ENCODE results near the gene PCDHB14. TPM values are rescaled to one million over a fixed set of nuclear protein-coding genes. Genes with fewer than 3 reads are reported as not detected.

Gene PCDHB14
- total RNA-seq, 3 donors from 2014 or later (not counting 1 experiment from before 2014, with no cell fraction given), result not detected

DNA sequence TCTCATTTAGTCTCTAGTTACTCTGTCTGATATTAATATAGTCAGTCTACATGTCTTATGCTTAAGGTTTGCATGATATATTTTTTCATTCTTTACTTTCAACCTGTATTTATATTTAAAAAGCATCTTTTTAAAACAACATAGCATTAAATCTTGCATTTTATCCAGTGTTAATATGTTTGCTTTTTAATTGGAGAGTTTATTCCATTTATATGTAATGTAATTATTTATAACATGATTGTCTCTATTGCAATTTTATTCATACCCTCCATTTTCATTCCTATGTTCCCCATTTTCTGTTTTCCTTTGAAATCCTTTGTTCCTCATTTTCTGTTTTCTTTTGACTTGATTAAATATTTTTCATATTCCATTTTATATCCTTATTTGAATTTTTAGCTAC, 35.3 kb downstream of the PCDHB14 start:
- H3K36me3 Mint-ChIP-seq, result peaks cover 48% of the 10 kb centered on the region
- TF ChIP-seq, protein P1, sequence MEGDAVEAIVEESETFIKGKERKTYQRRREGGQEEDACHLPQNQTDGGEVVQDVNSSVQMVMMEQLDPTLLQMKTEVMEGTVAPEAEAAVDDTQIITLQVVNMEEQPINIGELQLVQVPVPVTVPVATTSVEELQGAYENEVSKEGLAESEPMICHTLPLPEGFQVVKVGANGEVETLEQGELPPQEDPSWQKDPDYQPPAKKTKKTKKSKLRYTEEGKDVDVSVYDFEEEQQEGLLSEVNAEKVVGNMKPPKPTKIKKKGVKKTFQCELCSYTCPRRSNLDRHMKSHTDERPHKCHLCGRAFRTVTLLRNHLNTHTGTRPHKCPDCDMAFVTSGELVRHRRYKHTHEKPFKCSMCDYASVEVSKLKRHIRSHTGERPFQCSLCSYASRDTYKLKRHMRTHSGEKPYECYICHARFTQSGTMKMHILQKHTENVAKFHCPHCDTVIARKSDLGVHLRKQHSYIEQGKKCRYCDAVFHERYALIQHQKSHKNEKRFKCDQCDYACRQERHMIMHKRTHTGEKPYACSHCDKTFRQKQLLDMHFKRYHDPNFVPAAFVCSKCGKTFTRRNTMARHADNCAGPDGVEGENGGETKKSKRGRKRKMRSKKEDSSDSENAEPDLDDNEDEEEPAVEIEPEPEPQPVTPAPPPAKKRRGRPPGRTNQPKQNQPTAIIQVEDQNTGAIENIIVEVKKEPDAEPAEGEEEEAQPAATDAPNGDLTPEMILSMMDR (IDR thresholded peaks at IDR 0.05), result no peak
- Histone ChIP-seq H3K27me3 (ENCODE audit: control insufficient read depth, insufficient read depth, low read length) (no peaks in the 10 kb centered on the region), H3K27ac (ENCODE audit: low read length) (no peak overlapping the region), H3K9me3 (ENCODE audit: control insufficient read depth, insufficient read depth, low read length) (peaks cover 46% of the 10 kb centered on the region), H3K36me3 (ENCODE audit: control insufficient read depth, insufficient read depth, low read length) (no peaks in the 10 kb centered on the region), H3K4me1 (ENCODE audit: control insufficient read depth, insufficient read depth, low read length) (no peaks in the 10 kb centered on the region), H3K4me3 (ENCODE audit: low read length) (no peak overlapping the region)
- no peak for DNase-seq
- H3K27ac Mint-ChIP-seq, result no peak overlapping the region
- no peaks in the 10 kb centered on the region for H3K4me1 Mint-ChIP-seq
- intact Hi-C loops (cut with micrococcal nuclease), result no loop called here
- H3K9me3 Mint-ChIP-seq, result peaks cover 5 to 27% of the 10 kb centered on the region in 2 donors
- no peak for ATAC-seq
- H3K27me3 Mint-ChIP-seq (ENCODE audit: low read depth in 2 of 2), result no peaks in the 10 kb centered on the region
- H3K4me3 Mint-ChIP-seq, result no peak overlapping the region

DNA sequence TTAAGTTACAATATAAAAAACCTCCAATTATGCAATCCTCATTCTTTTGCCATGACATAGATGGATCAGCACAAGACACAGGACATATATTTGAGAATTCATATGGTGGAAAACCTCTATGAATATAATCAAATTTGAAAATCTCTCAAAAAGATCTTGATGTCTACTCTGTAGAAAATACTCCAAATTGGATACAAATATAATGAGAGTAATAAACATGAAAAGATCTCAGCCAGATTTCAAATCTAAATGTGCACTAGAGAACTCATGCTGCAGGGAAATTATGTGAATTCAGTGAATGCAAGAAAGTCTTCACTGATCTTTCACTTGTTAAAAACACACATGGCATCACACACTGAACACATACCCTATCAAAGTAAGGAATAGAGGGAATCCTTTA, 35.8 kb downstream of the PCDHB14 start:
- no peaks in the 10 kb centered on the region for H3K4me1 Mint-ChIP-seq
- no peak overlapping the region for H3K4me3 Mint-ChIP-seq
- Histone ChIP-seq H3K36me3 (ENCODE audit: control insufficient read depth, insufficient read depth, low read length) (no peaks in the 10 kb centered on the region), H3K27me3 (ENCODE audit: control insufficient read depth, insufficient read depth, low read length) (no peaks in the 10 kb centered on the region), H3K4me3 (ENCODE audit: low read length) (no peak overlapping the region), H3K4me1 (ENCODE audit: control insufficient read depth, insufficient read depth, low read length) (no peaks in the 10 kb centered on the region), H3K9me3 (ENCODE audit: control insufficient read depth, insufficient read depth, low read length) (peaks cover 46% of the 10 kb centered on the region), H3K27ac (ENCODE audit: low read length) (no peak overlapping the region)
- no peak overlapping the region for H3K27ac Mint-ChIP-seq
- no peak for DNase-seq
- intact Hi-C loops (cut with micrococcal nuclease), result no loop called here
- peaks cover 52% of the 10 kb centered on the region for H3K36me3 Mint-ChIP-seq
- peaks cover 7 to 28% of the 10 kb centered on the region in 2 donors for H3K9me3 Mint-ChIP-seq
- TF ChIP-seq, protein P1 (IDR thresholded peaks at IDR 0.05), result no peak
- H3K27me3 Mint-ChIP-seq (ENCODE audit: low read depth in 2 of 2), result no peaks in the 10 kb centered on the region
- ATAC-seq, result no peak

DNA sequence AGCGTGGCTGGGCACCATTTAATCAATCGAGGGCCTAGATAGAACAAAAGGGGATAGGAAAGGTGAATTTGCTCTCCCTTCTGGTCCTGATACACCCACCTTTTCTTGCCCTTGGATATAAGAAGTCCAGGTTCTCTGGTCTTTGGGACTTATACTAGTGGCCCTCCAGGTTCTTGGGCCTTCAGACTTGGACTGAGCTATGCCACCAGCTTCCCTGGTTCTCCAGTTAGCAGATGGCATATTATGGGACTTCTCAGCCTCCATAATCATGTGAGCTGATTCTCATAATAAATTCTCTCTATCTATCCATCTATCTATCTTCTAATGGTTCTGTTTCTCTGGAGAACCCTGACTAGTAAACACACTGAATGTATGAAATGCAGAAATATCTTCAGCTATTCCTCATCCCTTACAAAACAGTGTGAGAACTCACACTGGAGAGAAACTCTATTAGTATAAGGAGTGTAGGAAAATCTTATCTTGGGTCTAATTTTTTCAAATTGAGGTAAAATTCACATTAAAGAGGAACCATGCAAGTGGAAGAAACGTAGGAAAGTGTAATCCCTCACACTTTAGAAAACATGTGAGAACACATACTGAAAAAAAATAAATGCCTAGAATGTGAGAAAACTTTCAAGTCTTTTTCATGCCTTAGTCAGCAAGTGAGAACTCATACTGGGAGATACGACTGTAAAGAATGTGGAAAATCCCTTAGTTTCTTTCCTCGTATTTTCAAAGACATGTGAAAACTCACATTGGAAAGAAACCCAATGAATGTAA, 37.5 kb downstream of the PCDHB14 start:
- H3K9me3 ChIP-seq (ENCODE audit: control insufficient read depth, insufficient read depth, low read length), result peaks cover 45% of the 10 kb centered on the region
- no peak overlapping the region for H3K4me3 Mint-ChIP-seq
- H3K4me1 Mint-ChIP-seq, result no peaks in the 10 kb centered on the region
- no peaks in the 10 kb centered on the region for H3K27me3 ChIP-seq (ENCODE audit: control insufficient read depth, insufficient read depth, low read length)
- H3K27ac ChIP-seq (ENCODE audit: low read length), result no peak overlapping the region
- H3K27ac Mint-ChIP-seq, result no peak overlapping the region
- no peaks in the 10 kb centered on the region for H3K4me1 ChIP-seq (ENCODE audit: control insufficient read depth, insufficient read depth, low read length)
- no peaks in the 10 kb centered on the region for H3K27me3 Mint-ChIP-seq (ENCODE audit: low read depth in 2 of 2)
- peaks cover 7 to 28% of the 10 kb centered on the region in 2 donors for H3K9me3 Mint-ChIP-seq
- H3K36me3 ChIP-seq (ENCODE audit: control insufficient read depth, insufficient read depth, low read length), result no peaks in the 10 kb centered on the region
- peaks cover 52% of the 10 kb centered on the region for H3K36me3 Mint-ChIP-seq
- intact Hi-C loops (cut with micrococcal nuclease), result no loop called here
- ATAC-seq, result no peak
- TF ChIP-seq, protein P1 (IDR thresholded peaks at IDR 0.05), result no peak
- peak in 1 of 2 donors; percentile 2 for DNase-seq
- WGBS (ENCODE audit: insufficient coverage), result 81% methylated on average over 3 of the region's 5 CpGs
- no peak overlapping the region for H3K4me3 ChIP-seq (ENCODE audit: low read length)

DNA sequence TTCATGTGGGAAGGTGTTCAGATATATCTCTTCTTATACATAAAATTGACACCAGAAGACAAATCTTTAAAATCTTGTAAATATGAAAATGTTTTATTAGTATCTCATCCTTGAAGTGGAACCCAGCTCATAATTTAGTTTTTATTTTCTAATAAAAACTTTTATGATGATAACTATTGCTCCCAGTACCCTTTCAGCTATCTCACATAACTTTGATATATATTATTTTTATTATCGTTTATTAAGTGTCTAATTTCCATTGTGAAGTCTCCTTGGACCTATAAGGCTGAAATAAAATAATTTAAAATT, 38.0 kb downstream of the PCDHB14 start:
- DNase-seq (no peak), ATAC-seq (no peak)
- no peaks in the 10 kb centered on the region for H3K36me3 ChIP-seq (ENCODE audit: control insufficient read depth, insufficient read depth, low read length)
- no CpG with 5 or more reads among the region's 1 CpG for WGBS (ENCODE audit: insufficient coverage)
- Mint-ChIP-seq H3K36me3 (peaks cover 53% of the 10 kb centered on the region), H3K9me3 (peaks cover 13 to 31% of the 10 kb centered on the region in 2 donors), H3K27ac (no peak overlapping the region), H3K27me3 (ENCODE audit: low read depth in 2 of 2) (no peaks in the 10 kb centered on the region), H3K4me1 (no peaks in the 10 kb centered on the region), H3K4me3 (no peak overlapping the region)
- TF ChIP-seq, protein P1 (IDR thresholded peaks at IDR 0.05), result no peak
- no peak overlapping the region for H3K27ac ChIP-seq (ENCODE audit: low read length)
- H3K27me3 ChIP-seq (ENCODE audit: control insufficient read depth, insufficient read depth, low read length), result no peaks in the 10 kb centered on the region
- no peak overlapping the region for H3K4me3 ChIP-seq (ENCODE audit: low read length)
- intact Hi-C loops (cut with micrococcal nuclease), result no loop called here
- no peaks in the 10 kb centered on the region for H3K4me1 ChIP-seq (ENCODE audit: control insufficient read depth, insufficient read depth, low read length)
- peaks cover 50% of the 10 kb centered on the region for H3K9me3 ChIP-seq (ENCODE audit: control insufficient read depth, insufficient read depth, low read length)
